SK-N-SH (cell line): ENCODE measurements around the gene BAG2. TPM values are rescaled to one million over a fixed set of nuclear protein-coding genes. Genes with fewer than 3 reads are reported as not detected.

Experiments
- CTCF ChIA-PET: fragments of 300-600, 350-600 bp; formaldehyde crosslinking; extraction: SDS; loops from one replicate; lab custom pipeline; 2021; lab: Yijun Ruan, JAX
- POLR2A ChIA-PET: fragments of 350-600 bp; sonication (Branson Sonifier 250); formaldehyde crosslinking; extraction: SDS; loops from one replicate; lab custom pipeline; 2020; ENCODE audit warnings: antibody characterized with exemption, inconsistent platforms; lab: Yijun Ruan, JAX
- DNase-seq: peaks from one replicate; pipeline ENCODE4 v3.0.0; 2012
- H2AFZ ChIP-seq: fragments of 200-600 bp; sonication (generic); 2 replicates; pipeline ENCODE4 v1.8.1; 2016; ENCODE audit warnings: antibody characterized with exemption, mild to moderate bottlenecking, low read depth
- H3F3A ChIP-seq: fragments of 200-600 bp; sonication (generic); replicated peaks from 2 replicates; pipeline ENCODE3; 2016; ENCODE audit warnings: antibody characterized with exemption, mild to moderate bottlenecking; ENCODE audit not compliant: insufficient read depth
- H3K27ac ChIP-seq, 2 experiments: fragments of 200-500 bp in 1 of 2; fragments of 200-600 bp in 1 of 2; sonication (Bioruptor generic) in 1 of 2; sonication (generic), shearing (Covaris generic) in 1 of 2; 2 replicates each; pipeline versions ENCODE4 v1.5.1 to v1.6.1; 2014 to 2016; ENCODE audit warnings: low read depth in 2 of 2, inconsistent platforms in 1 of 2, low read length in 1 of 2, mild to moderate bottlenecking in 1 of 2, mixed read lengths in 1 of 2
- H3K27me3 ChIP-seq: fragments of 200-600 bp; sonication (generic), shearing (Covaris generic); 2 replicates; pipeline ENCODE4 v1.6.1; 2016; ENCODE audit warnings: mixed run types; ENCODE audit not compliant: insufficient read depth
- H3K36me3 ChIP-seq, 2 experiments: fragments of 200-500 bp in 1 of 2; fragments of 200-600 bp in 1 of 2; sonication (Bioruptor generic) in 1 of 2; sonication (generic) in 1 of 2; replicated peaks in 1 of 2; 2 replicates each; pipeline versions ENCODE3 to v1.5.1; 2014 to 2016; ENCODE audit warnings: low read length in 1 of 2, mild to moderate bottlenecking in 1 of 2; ENCODE audit not compliant: insufficient read depth in 2 of 2, control insufficient read depth in 1 of 2
- H3K4me1 ChIP-seq, 2 experiments: fragments of 200-500 bp in 1 of 2; fragments of 200-600 bp in 1 of 2; sonication (Bioruptor generic) in 1 of 2; sonication (generic), shearing (Covaris generic) in 1 of 2; 2 replicates each; pipeline versions ENCODE4 v1.5.1 to v1.6.1; 2014 to 2016; ENCODE audit warnings: low read depth in 1 of 2, low read length in 1 of 2, mixed run types in 1 of 2; ENCODE audit not compliant: insufficient read depth in 2 of 2, control insufficient read depth in 1 of 2
- H3K4me2 ChIP-seq: fragments of 200-600 bp; sonication (generic), shearing (Covaris generic); 2 replicates; pipeline ENCODE4 v1.6.1; 2017; ENCODE audit warnings: mixed run types
- H3K4me3 ChIP-seq, 2 experiments: fragments of 200-500 bp in 1 of 2; fragments of 200-600 bp in 1 of 2; sonication (Bioruptor generic) in 1 of 2; sonication (generic), shearing (Covaris generic) in 1 of 2; 2 replicates each; pipeline versions ENCODE4 v1.5.1 to v1.8.1; 2014 to 2016; ENCODE audit warnings: low read depth in 2 of 2, inconsistent platforms in 1 of 2, low read length in 1 of 2, mild to moderate bottlenecking in 1 of 2, mixed read lengths in 1 of 2, moderate library complexity in 1 of 2
- H3K79me2 ChIP-seq: fragments of 200-600 bp; sonication (generic); 2 replicates; pipeline ENCODE4 v1.8.1; 2017; ENCODE audit warnings: mild to moderate bottlenecking; ENCODE audit not compliant: insufficient read depth
- H3K9ac ChIP-seq: fragments of 200-600 bp; sonication (generic); 2 replicates; pipeline ENCODE4 v1.6.1; 2017; ENCODE audit warnings: mixed run types
- H3K9me2 ChIP-seq: fragments of 200-600 bp; sonication (generic); 2 replicates; pipeline ENCODE4 v1.6.1; 2017; ENCODE audit warnings: mixed run types
- H3K9me3 ChIP-seq: fragments of 200-600 bp; sonication (generic); 2 replicates; pipeline ENCODE4 v1.6.1; 2017; ENCODE audit warnings: mixed run types, mild to moderate bottlenecking, moderate library complexity
- H4K20me1 ChIP-seq: fragments of 200-600 bp; sonication (generic); 2 replicates; pipeline ENCODE4 v1.6.1; 2017; ENCODE audit warnings: mild to moderate bottlenecking, mixed run types; ENCODE audit not compliant: insufficient read depth
- CHD2 ChIP-seq: fragments of 150-350 bp; IDR thresholded peaks from 2 replicates; pipeline ENCODE4 v1.6.1; 2018; ENCODE audit warnings: low read length; ENCODE audit not compliant: partially characterized antibody
- EP300 ChIP-seq, 2 experiments: IDR thresholded peaks; 2 replicates each; pipeline versions ENCODE4 v1.4.0 to v1.6.1; 2012; ENCODE audit warnings: borderline replicate concordance in 1 of 2, low read depth in 1 of 2, low read length in 1 of 2
- EZH2phosphoT487 ChIP-seq: fragments of 200-600 bp; sonication (generic); IDR thresholded peaks from 2 replicates; pipeline ENCODE4 v1.6.1; 2017; ENCODE audit warnings: low read depth, mixed run types, mild to moderate bottlenecking, antibody characterized with exemption, moderate library complexity, borderline replicate concordance
- FOSL2 ChIP-seq: IDR thresholded peaks from 2 replicates; pipeline ENCODE4 v1.4.0; 2012; ENCODE audit warnings: low read depth, mild to moderate bottlenecking, moderate library complexity, borderline replicate concordance
- FOXM1 ChIP-seq: IDR thresholded peaks from 2 replicates; pipeline ENCODE4 v1.4.0; 2012; ENCODE audit warnings: low read depth, mild to moderate bottlenecking
- IRF3 ChIP-seq: fragments of 150-350 bp; IDR thresholded peaks from 2 replicates; pipeline ENCODE4 v1.6.1; 2016; ENCODE audit warnings: mild to moderate bottlenecking, low read depth, low read length
- JUND ChIP-seq: IDR thresholded peaks from 2 replicates; pipeline ENCODE4 v1.4.0; 2012
- MAX ChIP-seq: IDR thresholded peaks from 2 replicates; pipeline ENCODE4 v1.4.0; 2012; ENCODE audit warnings: low read depth
- MEF2A ChIP-seq: IDR thresholded peaks from 2 replicates; pipeline ENCODE4 v1.4.0; 2012; ENCODE audit warnings: low read depth, borderline replicate concordance
- NRF1 ChIP-seq: IDR thresholded peaks from 2 replicates; pipeline ENCODE4 v1.6.1; 2012; ENCODE audit warnings: low read depth, mild to moderate bottlenecking, low read length
- POLR2AphosphoS5 ChIP-seq: IDR thresholded peaks from 2 replicates; pipeline ENCODE4 v1.6.1; 2012; ENCODE audit warnings: low read depth, low read length
- RAD21 ChIP-seq: IDR thresholded peaks from 2 replicates; pipeline ENCODE4 v1.6.1; 2012; ENCODE audit warnings: mild to moderate bottlenecking, low read length
- RCOR1 ChIP-seq: fragments of 150-350 bp; IDR thresholded peaks from 2 replicates; pipeline ENCODE4 v1.6.1; 2017; ENCODE audit warnings: antibody characterized with exemption, low read length
- RXRA ChIP-seq: IDR thresholded peaks from 2 replicates; pipeline ENCODE4 v1.4.0; 2012; ENCODE audit warnings: low read depth, mild to moderate bottlenecking, borderline replicate concordance
- SIN3A ChIP-seq: IDR thresholded peaks from 2 replicates; pipeline ENCODE4 v1.6.1; 2012; ENCODE audit warnings: low read depth, mild to moderate bottlenecking, low read length, moderate library complexity, borderline replicate concordance
- SMC3 ChIP-seq: IDR thresholded peaks from 2 replicates; pipeline ENCODE4 v1.6.1; 2012; ENCODE audit warnings: low read depth, low read length, improper control_type of control experiment
- YY1 ChIP-seq: IDR thresholded peaks from 2 replicates; pipeline ENCODE4 v1.4.0; 2012; ENCODE audit warnings: low read depth, mild to moderate bottlenecking
- WGBS: methylation state at CpG from one replicate; pipeline ENCODE4 v1.1.6; 2017; ENCODE audit warnings: low lambda C conversion rate; 5-methylcytosine and 5-hydroxymethylcytosine counted together
- polyA plus RNA-seq, 3 experiments: library from polyadenylated mRNA; depleted of rRNA; stranded (reverse); fragments of >200 nt; gene quantifications; 2 replicates each; pipeline ENCODE4 v1.2.3, GENCODE V29; 2012

Gene BAG2
- polyA plus RNA-seq, 1 of the 3 experiments (the other 2 are of a cell fraction): 5.3 TPM

GRCh38 chr6:57162516-57162915 is 9.6 kb upstream of the BAG2 start:
- no peak overlapping the region for H3K27ac ChIP-seq
- no peaks in the 10 kb centered on the region; a peak in 1 of 4 replicates for H3K4me1 ChIP-seq
- WGBS: 100% methylated on average over 3 of the region's 3 CpGs
- ChIA-PET POLR2A (no interaction called here), CTCF (interaction anchor here (1.3 to 1.6 kb wide), 2 partner anchors 9 to 11 kb away, joined by 3 to 5 read pairs; no protein-coding TSS in a partner anchor)
- H3K4me2 ChIP-seq: no peak overlapping the region
- no peaks in the 10 kb centered on the region for H3K9me2 ChIP-seq
- DNase-seq: no peak
- no peak overlapping the region for H2AFZ ChIP-seq
- H4K20me1 ChIP-seq: no peaks in the 10 kb centered on the region
- no peaks in the 10 kb centered on the region for H3K79me2 ChIP-seq
- peaks cover 12% of the 10 kb centered on the region for H3K9me3 ChIP-seq
- peaks cover 44 to 72% of the 10 kb centered on the region in 2 experiments for H3K36me3 ChIP-seq
- no peak overlapping the region for H3K4me3 ChIP-seq
- TF ChIP-seq SMC3 (no peak), EP300 (IDR thresholded peaks at IDR 0.05; ENCODE audit: borderline replicate concordance in 1 of 2, low read depth in 1 of 2, low read length in 1 of 2) (no peak), CHD2 (no peak), POLR2AphosphoS5 (no peak), EZH2phosphoT487 (no peak), FOSL2 (no peak), JUND (no peak), RCOR1 (no peak), FOXM1 (no peak), SIN3A (no peak), MEF2A (no peak), YY1 (no peak), NRF1 (no peak), RAD21 (no peak), IRF3 (no peak), MAX (no peak)
- no peaks in the 10 kb centered on the region for H3K27me3 ChIP-seq
- H3K9ac ChIP-seq: no peak overlapping the region
- H3F3A ChIP-seq: peaks cover 21% of the 10 kb centered on the region

GRCh38 chr6:57163956-57164355 is 8.2 kb upstream of the BAG2 start:
- WGBS: 94% methylated on average over 2 of the region's 2 CpGs
- no peak for TF ChIP-seq NRF1
- no peak for TF ChIP-seq RXRA
- TF ChIP-seq JUND: no peak
- TF ChIP-seq EZH2phosphoT487: no peak
- no peak overlapping the region for H3K4me2 ChIP-seq
- no peaks in the 10 kb centered on the region for H4K20me1 ChIP-seq
- peaks cover 49 to 83% of the 10 kb centered on the region in 2 experiments for H3K36me3 ChIP-seq
- H2AFZ ChIP-seq: no peak overlapping the region
- H3K4me1 ChIP-seq: no peaks in the 10 kb centered on the region
- no peaks in the 10 kb centered on the region for H3K9me2 ChIP-seq
- ChIA-PET CTCF (no interaction called here), POLR2A (no interaction called here)
- H3F3A ChIP-seq: peaks cover 11% of the 10 kb centered on the region
- H3K27ac ChIP-seq: no peak overlapping the region
- H3K27me3 ChIP-seq: no peaks in the 10 kb centered on the region
- no peak overlapping the region for H3K4me3 ChIP-seq
- H3K9ac ChIP-seq: no peak overlapping the region
- no peak for DNase-seq
- peaks cover 12% of the 10 kb centered on the region for H3K9me3 ChIP-seq
- H3K79me2 ChIP-seq: no peaks in the 10 kb centered on the region
